ENCODE results near the gene TVP23C. TPM values are rescaled to one million over a fixed set of nuclear protein-coding genes. Genes with fewer than 3 reads are reported as not detected.
A peak's percentile ranks its signal among the peaks of the same experiment; 100 is the strongest.

TVP23C gene
- total RNA-seq, 2 experiments from 2014 or later: 6.5 to 20.3 TPM

GRCh38 chr17:15501282-15501681 is 62.0 kb downstream of the TVP23C start:
- Histone ChIP-seq H3K27ac (ENCODE audit: low read depth, low read length, poor library complexity, severe bottlenecking) (no peak overlapping the region), H3K79me2 (ENCODE audit: insufficient read depth, low read depth, low read length) (no peaks in the 10 kb centered on the region), H3K4me1 (ENCODE audit: insufficient read depth, low read length, poor library complexity, severe bottlenecking) (peaks cover 10% of the 10 kb centered on the region), H3K9me3 (ENCODE audit: low read length) (no peaks in the 10 kb centered on the region), H3K9me2 (ENCODE audit: insufficient read depth, low read length) (no peaks in the 10 kb centered on the region), H3K36me3 (ENCODE audit: insufficient read depth, low read length) (no peaks in the 10 kb centered on the region), H4K20me1 (ENCODE audit: insufficient read depth, low read length) (no peaks in the 10 kb centered on the region), H3K4me2 (ENCODE audit: low read length) (no peak overlapping the region), H3K4me3 (ENCODE audit: low read depth, low read length, poor library complexity, severe bottlenecking) (no peak overlapping the region), H2AFZ (ENCODE audit: low read length) (no peak overlapping the region)
- ChIA-PET CTCF (ENCODE audit: unreplicated experiment) (no interaction called here), POLR2A (no interaction called here)
- DNase-seq (ENCODE audit: low spot score): no peak
- intact Hi-C loops (cut with micrococcal nuclease; ENCODE audit: unreplicated experiment): no loop called here
- BruUV-seq (replicated peaks): no TSS peak
- TF ChIP-seq CTCF (conservative IDR thresholded peaks at IDR 0.05; ENCODE audit: low read length) (no peak), EZH2phosphoT487 (IDR thresholded peaks at IDR 0.05; ENCODE audit: borderline replicate concordance, low read depth, low read length) (no peak)

- Histone ChIP-seq H3K9me3 (ENCODE audit: low read length) (no peaks in the 10 kb centered on the region), H3K27ac (ENCODE audit: low read depth, low read length, poor library complexity, severe bottlenecking) (no peak overlapping the region), H3K4me1 (ENCODE audit: insufficient read depth, low read length, poor library complexity, severe bottlenecking) (peaks cover 6% of the 10 kb centered on the region), H3K36me3 (ENCODE audit: insufficient read depth, low read length) (no peaks in the 10 kb centered on the region), H4K20me1 (ENCODE audit: insufficient read depth, low read length) (no peaks in the 10 kb centered on the region), H2AFZ (ENCODE audit: low read length) (peak overlapping the region; percentile 85; the same call in 1 of the 2 replicates), H3K9me2 (ENCODE audit: insufficient read depth, low read length) (no peaks in the 10 kb centered on the region), H3K4me2 (ENCODE audit: low read length) (peak overlapping the region; percentile 46; the same call in 1 of the 2 replicates), H3K4me3 (ENCODE audit: low read depth, low read length, poor library complexity, severe bottlenecking) (no peak overlapping the region), H3K79me2 (ENCODE audit: insufficient read depth, low read depth, low read length) (no peaks in the 10 kb centered on the region)
- TF ChIP-seq EZH2phosphoT487 (IDR thresholded peaks at IDR 0.05; ENCODE audit: borderline replicate concordance, low read depth, low read length): no peak
- TF ChIP-seq CTCF (conservative IDR thresholded peaks at IDR 0.05; ENCODE audit: low read length): no peak
- DNase-seq (ENCODE audit: low spot score): peak; percentile 37
- BruUV-seq (replicated peaks): no TSS peak
- intact Hi-C loops (cut with micrococcal nuclease; ENCODE audit: unreplicated experiment): no loop called here
- CTCF ChIA-PET (ENCODE audit: unreplicated experiment): no interaction called here
- POLR2A ChIA-PET: interaction anchor here (1.3 kb wide), 1 partner anchor 18 kb away, joined by 3 read pairs; no protein-coding TSS in a partner anchor
Measured at GRCh38 chr17:15498107-15498506, 65.2 kb downstream of the TVP23C start.

GRCh38 chr17:15496735-15497670 is 66.3 kb downstream of the TVP23C start:
- Histone ChIP-seq H3K79me2 (ENCODE audit: insufficient read depth, low read depth, low read length) (no peaks in the 10 kb centered on the region), H3K4me3 (ENCODE audit: low read depth, low read length, poor library complexity, severe bottlenecking) (no peak overlapping the region), H3K9me3 (ENCODE audit: low read length) (no peaks in the 10 kb centered on the region), H3K36me3 (ENCODE audit: insufficient read depth, low read length) (no peaks in the 10 kb centered on the region), H3K4me1 (ENCODE audit: insufficient read depth, low read length, poor library complexity, severe bottlenecking) (no peaks in the 10 kb centered on the region), H2AFZ (ENCODE audit: low read length) (no peak overlapping the region), H3K4me2 (ENCODE audit: low read length) (no peak overlapping the region), H3K9me2 (ENCODE audit: insufficient read depth, low read length) (no peaks in the 10 kb centered on the region), H3K27ac (ENCODE audit: low read depth, low read length, poor library complexity, severe bottlenecking) (no peak overlapping the region), H4K20me1 (ENCODE audit: insufficient read depth, low read length) (no peaks in the 10 kb centered on the region)
- TF ChIP-seq CTCF (conservative IDR thresholded peaks at IDR 0.05; ENCODE audit: low read length) (no peak), EZH2phosphoT487 (IDR thresholded peaks at IDR 0.05; ENCODE audit: borderline replicate concordance, low read depth, low read length) (no peak)
- intact Hi-C loops (cut with micrococcal nuclease; ENCODE audit: unreplicated experiment): no loop called here
- no peak for DNase-seq (ENCODE audit: low spot score)
- BruUV-seq (replicated peaks): no TSS peak
- ChIA-PET CTCF (ENCODE audit: unreplicated experiment) (no interaction called here), POLR2A (interaction anchor here (1.0 kb wide), 1 partner anchor 13 kb away, joined by 3 read pairs; no protein-coding TSS in a partner anchor)
